D721Med (cell line): ENCODE results near the gene ZBTB5.

Source experiments
- DNase-seq: peaks from one replicate; pipeline ENCODE4 v3.0.0; 2011; ENCODE audit warnings: low spot score; ENCODE audit not compliant: insufficient read length
- FAIRE-seq: peaks from 2 replicates; lab custom pipeline; 2011; peaks lifted over from hg19 to GRCh38; lab: Jason Lieb, UNC
- CTCF ChIP-seq: IDR thresholded peaks from 2 replicates; pipeline ENCODE4 v1.5.1; 2012; ENCODE audit warnings: mild to moderate bottlenecking, control low read depth; ENCODE audit not compliant: insufficient read depth; ENCODE audit errors: missing control alignments

The ZBTB5 gene

GRCh38 chr9:37498457-37498856 is 33.2 kb upstream of the ZBTB5 start:
- TF ChIP-seq CTCF: no peak
- no peak for DNase-seq
- FAIRE-seq: no peak

- DNase-seq: no peak
- no peak for FAIRE-seq
Observed at GRCh38 chr9:37497320-37497719, 32.1 kb upstream of the ZBTB5 start.

GRCh38 chr9:37496020-37496419 is 30.8 kb upstream of the ZBTB5 start:
- FAIRE-seq: no peak
- no peak for DNase-seq
- no peak for TF ChIP-seq CTCF

More at GRCh38 chr9:37497320-37497719, 32.1 kb upstream of the ZBTB5 start:
- no peak for TF ChIP-seq CTCF

- no peak for FAIRE-seq
- DNase-seq: no peak
- no peak for TF ChIP-seq CTCF
Observed at GRCh38 chr9:37495571-37495970, 30.3 kb upstream of the ZBTB5 start.

GRCh38 chr9:37491939-37492338 is 26.7 kb upstream of the ZBTB5 start:
- DNase-seq (no peak), FAIRE-seq (no peak)
- TF ChIP-seq CTCF: no peak

GRCh38 chr9:37486616-37487548 is 21.6 kb upstream of the ZBTB5 start:
- no peak for FAIRE-seq
- no peak for DNase-seq
- TF ChIP-seq CTCF: no peak

- no peak for TF ChIP-seq CTCF
- DNase-seq: no peak
- no peak for FAIRE-seq
Observed at GRCh38 chr9:37486256-37486615, 21.0 kb upstream of the ZBTB5 start.
